NCI-H82 treated with DMSO at 0.1 percent for 48 hours (cell line): ENCODE data around the gene CNTN4.
"Not testable (repeated sequence)": the region's sequence is repeated elsewhere in the genome, so short reads cannot be mapped to it uniquely, and the experiment has no call there.

Source experiments
- DNase-seq: peaks from one replicate; lab custom pipeline; 2025; ENCODE audit not compliant: unreplicated experiment; lab: John Stamatoyannopoulos, UW

The CNTN4 gene

GRCh38 chr3:2945121-2945520, 846.5 kb downstream of the CNTN4 start:
- no peak for DNase-seq

GRCh38 chr3:2947536-2947935, 848.9 kb downstream of the CNTN4 start:
- no peak for DNase-seq

GRCh38 chr3:2948882-2949281, 850.2 kb downstream of the CNTN4 start:
- no peak for DNase-seq

GRCh38 chr3:2950159-2950558, 851.5 kb downstream of the CNTN4 start:
- no peak for DNase-seq

GRCh38 chr3:2957115-2957514, 858.4 kb downstream of the CNTN4 start:
- DNase-seq, result no peak

- DNase-seq, result no peak
Measured at GRCh38 chr3:2958551-2958950, 859.9 kb downstream of the CNTN4 start.

GRCh38 chr3:2961576-2961975, 862.9 kb downstream of the CNTN4 start:
- no peak for DNase-seq

GRCh38 chr3:2967871-2968270, 869.2 kb downstream of the CNTN4 start:
- no peak for DNase-seq

- DNase-seq, result no peak
Measured at GRCh38 chr3:2968475-2968874, 869.8 kb downstream of the CNTN4 start.

GRCh38 chr3:2976212-2976611, 877.5 kb downstream of the CNTN4 start:
- no peak for DNase-seq

GRCh38 chr3:2976796-2977195, 878.1 kb downstream of the CNTN4 start:
- DNase-seq, result peak; percentile 16

- DNase-seq, result no peak
Measured at GRCh38 chr3:2978977-2979732, 880.5 kb downstream of the CNTN4 start.

GRCh38 chr3:2984005-2984830, 885.6 kb downstream of the CNTN4 start:
- DNase-seq, result no peak

- DNase-seq, result no peak
Measured at GRCh38 chr3:2984831-2985220, 886.2 kb downstream of the CNTN4 start.

- DNase-seq, result no peak
Measured at GRCh38 chr3:2985479-2985878, 886.8 kb downstream of the CNTN4 start.

- no peak for DNase-seq
Measured at GRCh38 chr3:2992534-2992933, 893.9 kb downstream of the CNTN4 start.

- DNase-seq, result not testable (repeated sequence)
Measured at GRCh38 chr3:2993130-2993529, 894.5 kb downstream of the CNTN4 start.

GRCh38 chr3:2993736-2994135, 895.1 kb downstream of the CNTN4 start:
- no peak for DNase-seq

- no peak for DNase-seq
Measured at GRCh38 chr3:2995195-2995594, 896.5 kb downstream of the CNTN4 start.

- DNase-seq, result no peak
Measured at GRCh38 chr3:3005146-3005744, 906.6 kb downstream of the CNTN4 start.

GRCh38 chr3:3013317-3014052, 914.8 kb downstream of the CNTN4 start:
- no peak for DNase-seq
